Naive thymus-derived CD8-positive, alpha-beta T cell (primary cell): ENCODE measurements around the gene UGT1A9. TPM values are rescaled to one million over a fixed set of nuclear protein-coding genes. Genes with fewer than 3 reads are reported as not detected.

ENCODE experiments used
- ATAC-seq, 2 donors: fragments of 150-1000 bp; cut with Tn5 transposase in 1 of 2; sonication (Bioruptor Pico), chemical (Tn5 transposase) in 1 of 2; 1 replicate in 1 of 2; 2 replicates in 1 of 2; pipeline ENCODE4 v1.10.0; 2021; ENCODE audit warnings: mild to moderate bottlenecking in 2 of 2, moderate library complexity in 2 of 2
- POLR2A ChIA-PET: fragments of 350-600 bp; sonication (Branson Sonifier 250); formaldehyde crosslinking; loops from one replicate; lab custom pipeline; 2021; ENCODE audit warnings: antibody characterized with exemption; lab: Charles Lee
- DNase-seq, 10 donors: peaks; one replicate each; pipeline versions ENCODE4 v3.0.0 to v3.0.0-alpha.2; 2020 to 2022
- H3K27ac Mint-ChIP-seq, 10 donors: one replicate each; pipeline ENCODE4 v1.8.0; 2020 to 2022; ENCODE audit warnings: mild to moderate bottlenecking in 10 of 10, mixed read lengths in 10 of 10, moderate library complexity in 4 of 10, inconsistent platforms in 1 of 10
- H3K27me3 Mint-ChIP-seq, 5 donors: one replicate each; pipeline ENCODE4 v1.8.0; 2021 to 2022; ENCODE audit warnings: mixed read lengths in 5 of 5
- H3K36me3 Mint-ChIP-seq, 3 donors: one replicate each; pipeline ENCODE4 v1.8.0; 2020 to 2022; ENCODE audit warnings: mixed read lengths in 3 of 3, mild to moderate bottlenecking in 2 of 3, inconsistent platforms in 1 of 3
- H3K4me1 Mint-ChIP-seq, 4 donors: one replicate each; pipeline ENCODE4 v1.8.0; 2021 to 2022; ENCODE audit warnings: mixed read lengths in 4 of 4
- H3K4me3 Mint-ChIP-seq, 10 donors: one replicate each; pipeline ENCODE4 v1.8.0; 2020 to 2022; ENCODE audit warnings: mild to moderate bottlenecking in 10 of 10, mixed read lengths in 10 of 10, moderate library complexity in 6 of 10, inconsistent platforms in 1 of 10
- H3K9me3 Mint-ChIP-seq, 9 donors: one replicate each; pipeline ENCODE4 v1.8.0; 2020 to 2022; ENCODE audit warnings: mixed read lengths in 9 of 9, mild to moderate bottlenecking in 3 of 9, inconsistent platforms in 1 of 9, moderate library complexity in 1 of 9
- polyA plus RNA-seq, 3 donors: library from polyadenylated mRNA; unstranded; fragments of 300-500 nt; fragmentation: Illumina TruSeq; gene quantifications; one replicate each; pipeline ENCODE4 v1.2.3, GENCODE V29; 2021
- total RNA-seq, 8 experiments: library from RNA in 2 of 8; stranded (reverse) in 2 of 8; gene quantifications; one replicate each; pipeline ENCODE4 v1.2.3 and lab custom pipeline; 2021 to 2026

Gene UGT1A9
- total and polyA plus RNA-seq, 5 experiments from 2014 or later = not detected

DNA sequence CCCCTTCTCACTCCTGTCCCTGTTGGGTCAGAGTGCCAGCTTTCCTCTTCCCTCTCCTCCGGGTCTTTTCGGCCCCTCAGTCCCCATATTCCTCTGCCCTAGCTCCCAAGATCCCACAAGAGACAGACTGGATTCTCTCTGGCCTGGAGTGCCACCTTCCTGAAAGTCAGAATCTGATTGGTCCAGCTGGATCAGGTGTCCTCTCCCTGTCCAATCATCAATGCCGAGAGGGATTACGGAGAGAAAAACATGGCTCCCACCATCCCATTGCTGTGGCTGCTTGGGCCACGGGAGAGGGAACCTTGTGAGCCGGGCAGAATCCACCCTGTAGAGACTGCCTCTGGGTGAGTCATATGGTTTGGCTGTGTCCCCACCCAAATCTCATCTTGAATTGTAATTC, 103.7 kb downstream of the UGT1A9 start:
- peak overlapping the region in 1 of 10 donors; percentile 31 for H3K27ac Mint-ChIP-seq
- peaks cover 0 to 2% (median 0%) of the 10 kb centered on the region in 4 donors for H3K4me1 Mint-ChIP-seq
- ATAC-seq (no peak), DNase-seq (no peak)
- POLR2A ChIA-PET = no interaction called here
- peaks cover 0 to 17% (median 3%) of the 10 kb centered on the region in 3 donors for H3K36me3 Mint-ChIP-seq
- peaks cover 0 to 30% (median 12%) of the 10 kb centered on the region in 9 donors for H3K9me3 Mint-ChIP-seq
- no peak overlapping the region for H3K4me3 Mint-ChIP-seq
- H3K27me3 Mint-ChIP-seq = peaks cover 7 to 40% (median 17%) of the 10 kb centered on the region in 5 donors

DNA sequence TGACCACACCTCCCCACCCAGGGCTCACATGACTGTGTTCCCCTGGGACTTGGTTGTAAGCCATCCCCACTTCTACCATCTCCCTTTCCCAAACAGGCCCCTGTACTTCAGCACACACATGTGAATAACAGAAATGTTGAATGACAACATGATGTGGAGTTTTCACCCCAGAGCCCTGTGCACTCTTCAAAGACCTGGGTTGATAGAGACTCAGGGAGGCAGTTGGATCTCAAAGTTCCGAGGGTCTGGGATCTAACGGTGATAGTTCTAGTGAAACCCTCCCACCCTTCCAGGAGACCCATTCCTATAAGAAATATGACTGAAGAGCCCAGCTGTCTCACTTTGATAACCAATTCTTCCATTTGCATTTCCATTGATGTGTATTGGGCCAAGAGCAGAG, 106.3 kb downstream of the UGT1A9 start, which contains the start of gene MROH2A:
Gene MROH2A (plus strand): TSS at position 301 of the 400 bp plus-strand sequence. CDS start 1,029 bp downstream, outside the sequence.
- no peak for DNase-seq
- peaks cover 0 to 2% (median 0%) of the 10 kb centered on the region in 4 donors for H3K4me1 Mint-ChIP-seq
- H3K27ac Mint-ChIP-seq = no peak within 1 kb of the TSS
- peaks cover 0 to 17% (median 3%) of the 10 kb centered on the region in 3 donors for H3K36me3 Mint-ChIP-seq
- H3K4me3 Mint-ChIP-seq = no peak within 1 kb of the TSS
- ATAC-seq = no peak
- POLR2A ChIA-PET = no interaction called here
- H3K9me3 Mint-ChIP-seq = peaks cover 3 to 34% (median 15%) of the 10 kb centered on the region in 9 donors
- peaks cover 11 to 44% (median 21%) of the 10 kb centered on the region in 5 donors for H3K27me3 Mint-ChIP-seq

DNA sequence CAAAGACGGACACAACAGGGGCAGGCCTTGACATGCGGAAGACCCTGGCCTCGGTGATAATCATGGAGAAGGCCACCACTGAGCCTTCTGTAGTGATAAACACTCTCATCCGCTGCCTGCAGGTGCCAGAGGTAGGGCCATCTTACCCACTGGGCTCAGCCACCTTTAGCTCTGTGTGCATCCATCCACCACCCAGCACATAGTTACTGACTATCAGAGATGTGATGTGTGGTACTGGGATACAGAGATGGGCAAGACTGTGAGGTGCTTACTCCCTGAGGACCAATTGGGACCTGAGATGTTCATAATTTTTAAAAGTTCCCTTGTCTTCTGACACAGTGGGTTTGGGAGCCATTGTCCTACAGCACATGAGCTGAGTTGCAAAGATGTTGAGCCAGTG, 108.0 kb downstream of the UGT1A9 start:
- POLR2A ChIA-PET = no interaction called here
- H3K4me3 Mint-ChIP-seq = no peak overlapping the region
- peaks cover 3 to 34% (median 15%) of the 10 kb centered on the region in 9 donors for H3K9me3 Mint-ChIP-seq
- H3K4me1 Mint-ChIP-seq = peaks cover 0 to 2% (median 0%) of the 10 kb centered on the region in 4 donors
- peaks cover 18 to 46% (median 27%) of the 10 kb centered on the region in 5 donors for H3K27me3 Mint-ChIP-seq
- DNase-seq (no peak), ATAC-seq (no peak)
- H3K27ac Mint-ChIP-seq = no peak overlapping the region
- peaks cover 0 to 17% (median 3%) of the 10 kb centered on the region in 3 donors for H3K36me3 Mint-ChIP-seq

DNA sequence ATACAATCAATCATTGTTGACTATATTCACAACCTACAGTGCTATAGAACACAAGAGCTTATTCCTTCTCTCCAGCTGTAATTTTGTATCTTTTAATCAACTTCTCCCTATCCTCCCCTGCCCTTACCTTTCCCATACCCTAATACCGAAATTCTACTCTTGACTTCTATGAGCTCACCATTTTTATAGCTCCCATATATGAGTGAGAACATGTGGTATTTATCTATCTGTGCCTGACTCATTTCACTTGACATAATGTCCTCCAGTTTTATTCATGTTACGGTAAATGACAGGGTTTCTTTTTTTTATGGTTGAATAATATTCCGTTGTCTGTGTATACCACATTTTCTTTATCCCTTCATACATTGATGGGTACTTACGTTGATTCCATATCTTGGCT, 109.1 kb downstream of the UGT1A9 start:
- Mint-ChIP-seq H3K36me3 (peaks cover 0 to 17% (median 0%) of the 10 kb centered on the region in 3 donors), H3K4me3 (no peak overlapping the region), H3K27me3 (peaks cover 16 to 42% (median 22%) of the 10 kb centered on the region in 5 donors), H3K9me3 (peaks cover 3 to 25% (median 15%) of the 10 kb centered on the region in 9 donors), H3K27ac (peak overlapping the region in 1 of 10 donors; percentile 53), H3K4me1 (no peaks in the 10 kb centered on the region)
- DNase-seq (no peak), ATAC-seq (no peak)
- POLR2A ChIA-PET = no interaction called here

DNA sequence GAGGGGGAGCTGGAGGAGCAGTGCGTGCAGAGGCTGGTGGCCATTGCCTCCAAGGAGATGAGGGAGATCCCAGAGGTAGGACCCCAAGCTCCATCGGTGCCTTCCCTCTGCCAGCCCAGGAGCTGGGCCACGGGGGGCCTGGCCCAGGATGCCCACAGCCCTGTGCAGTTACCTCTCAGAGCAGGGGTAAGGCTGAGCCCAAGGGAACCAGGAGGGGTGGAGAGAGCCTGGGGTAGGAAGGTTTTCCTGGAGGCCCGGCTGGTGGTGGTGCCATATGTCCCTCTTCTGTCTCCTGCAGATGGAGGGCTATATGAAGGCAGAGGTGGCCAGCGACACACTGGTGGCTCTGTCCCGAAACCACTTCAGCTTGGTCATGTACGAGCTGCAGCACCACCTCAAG, 117.9 kb downstream of the UGT1A9 start:
- Mint-ChIP-seq H3K4me3 (no peak overlapping the region), H3K27me3 (peaks cover 4 to 15% (median 8%) of the 10 kb centered on the region in 5 donors), H3K4me1 (peaks cover 0 to 12% (median 0%) of the 10 kb centered on the region in 4 donors), H3K9me3 (peaks cover 0 to 9% (median 0%) of the 10 kb centered on the region in 9 donors), H3K27ac (no peak overlapping the region), H3K36me3 (peaks cover 0 to 11% (median 0%) of the 10 kb centered on the region in 3 donors)
- ATAC-seq = no peak
- POLR2A ChIA-PET = no interaction called here
- DNase-seq = no peak

DNA sequence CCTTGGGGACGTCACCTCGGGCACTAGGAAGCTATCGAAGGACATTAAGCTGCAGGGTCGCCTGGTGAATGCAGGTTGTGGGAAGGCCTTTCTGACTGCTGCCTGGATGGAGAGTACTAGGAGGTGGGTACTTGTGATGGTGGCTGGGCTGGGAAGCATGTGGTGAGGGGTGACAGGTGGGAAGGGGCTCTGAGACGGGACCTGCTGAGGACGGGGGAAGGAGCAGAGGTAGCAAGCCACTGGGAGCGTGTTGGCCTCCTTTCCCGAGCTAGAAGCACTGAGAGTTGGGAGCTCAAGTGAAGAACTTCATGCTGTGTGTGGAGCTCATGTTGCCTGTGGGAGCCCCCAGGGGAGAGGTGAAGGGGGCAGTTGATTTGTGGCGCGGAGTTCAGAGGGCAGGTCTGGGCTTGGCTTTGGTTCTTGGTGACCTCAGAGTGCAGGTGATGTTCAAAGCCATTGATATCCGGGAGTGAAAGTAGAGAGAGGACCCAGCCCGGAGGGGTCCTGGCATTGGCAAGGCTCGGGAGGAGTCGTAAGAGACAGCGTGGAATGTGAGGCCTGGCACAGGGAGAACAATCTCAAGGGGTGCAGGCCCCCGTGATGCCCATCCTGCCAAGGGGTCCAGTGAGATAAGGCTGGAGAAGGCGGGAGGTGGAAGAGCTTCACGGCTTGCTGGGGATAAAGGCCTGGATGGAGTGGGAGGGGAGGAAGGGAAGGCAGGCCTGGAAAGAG, 119.6 kb downstream of the UGT1A9 start:
- peak in 1 of 10 donors; percentile 60 for DNase-seq
- no peak overlapping the region for H3K4me3 Mint-ChIP-seq
- ATAC-seq = no peak
- H3K27me3 Mint-ChIP-seq = peaks cover under 1 to 8% (median 2%) of the 10 kb centered on the region in 5 donors
- peaks cover 0 to 2% (median 0%) of the 10 kb centered on the region in 3 donors for H3K36me3 Mint-ChIP-seq
- H3K27ac Mint-ChIP-seq = peak overlapping the region in 1 of 10 donors; percentile 10
- H3K9me3 Mint-ChIP-seq = peaks cover 0 to 6% (median 0%) of the 10 kb centered on the region in 9 donors
- POLR2A ChIA-PET = interaction anchor here (0.6 kb wide), 1 partner anchor 15 kb away, joined by 4 read pairs; no protein-coding TSS in a partner anchor
- peaks cover 0 to 12% (median 0%) of the 10 kb centered on the region in 4 donors for H3K4me1 Mint-ChIP-seq

DNA sequence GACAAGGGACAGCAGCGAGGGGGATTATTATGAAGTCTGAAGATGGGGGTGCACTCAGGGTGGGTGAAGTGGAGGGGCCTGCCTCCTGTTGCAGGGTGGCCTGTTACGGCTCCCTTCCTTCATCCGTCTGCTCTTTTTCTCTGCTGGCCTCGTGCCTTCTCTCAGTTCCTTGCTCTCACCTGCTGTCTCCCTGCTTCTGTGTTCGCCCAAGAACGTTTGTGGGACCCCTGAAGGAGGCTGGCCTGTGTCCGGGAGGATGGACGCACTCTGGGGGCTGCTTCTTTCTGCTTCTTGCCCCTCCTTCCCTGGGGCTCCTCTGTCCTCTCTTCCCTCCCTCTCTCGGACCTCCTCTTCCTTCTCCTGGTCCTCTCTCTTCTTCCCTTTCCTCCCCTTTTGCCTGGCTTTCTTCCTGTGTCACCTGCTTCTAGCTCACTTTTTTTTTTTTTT, 120.2 kb downstream of the UGT1A9 start:
- H3K4me3 Mint-ChIP-seq = no peak overlapping the region
- POLR2A ChIA-PET = interaction anchor here (0.6 kb wide), 1 partner anchor 16 kb away, joined by 4 read pairs; no protein-coding TSS in a partner anchor
- peak overlapping the region in 1 of 10 donors; percentile 85 for H3K27ac Mint-ChIP-seq
- peaks cover 0 to 4% (median 0%) of the 10 kb centered on the region in 9 donors for H3K9me3 Mint-ChIP-seq
- peaks cover 0 to 5% (median 0%) of the 10 kb centered on the region in 5 donors for H3K27me3 Mint-ChIP-seq
- DNase-seq (no peak), ATAC-seq (no peak)
- no peaks in the 10 kb centered on the region for H3K36me3 Mint-ChIP-seq
- H3K4me1 Mint-ChIP-seq = peaks cover 0 to 12% (median 0%) of the 10 kb centered on the region in 4 donors

DNA sequence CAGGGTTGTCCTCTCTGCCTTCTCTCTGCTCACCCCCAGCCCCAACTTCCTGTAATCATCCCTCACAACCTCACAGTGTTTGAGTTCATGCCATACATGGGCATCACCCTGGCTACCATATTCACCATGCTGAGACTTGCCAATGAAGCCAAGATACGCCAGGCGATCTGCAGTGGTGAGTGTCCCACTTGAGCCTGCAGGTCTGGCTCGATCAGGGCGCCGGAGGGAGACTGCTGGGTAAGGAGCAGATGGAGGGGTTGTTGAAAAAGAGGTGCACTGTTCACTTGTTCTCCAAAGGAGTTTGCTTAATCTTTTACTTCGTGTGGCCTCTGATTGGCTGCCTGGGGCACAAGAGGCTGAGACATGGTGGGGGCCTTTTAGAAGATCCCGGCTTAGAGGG, 121.0 kb downstream of the UGT1A9 start:
- POLR2A ChIA-PET = no interaction called here
- peaks cover 0 to 4% (median 0%) of the 10 kb centered on the region in 9 donors for H3K9me3 Mint-ChIP-seq
- no peaks in the 10 kb centered on the region for H3K36me3 Mint-ChIP-seq
- H3K27me3 Mint-ChIP-seq = peaks cover 0 to 5% (median 0%) of the 10 kb centered on the region in 5 donors
- peaks cover 0 to 12% (median 0%) of the 10 kb centered on the region in 4 donors for H3K4me1 Mint-ChIP-seq
- H3K27ac Mint-ChIP-seq = no peak overlapping the region
- no peak overlapping the region for H3K4me3 Mint-ChIP-seq
- DNase-seq (no peak), ATAC-seq (no peak)

DNA sequence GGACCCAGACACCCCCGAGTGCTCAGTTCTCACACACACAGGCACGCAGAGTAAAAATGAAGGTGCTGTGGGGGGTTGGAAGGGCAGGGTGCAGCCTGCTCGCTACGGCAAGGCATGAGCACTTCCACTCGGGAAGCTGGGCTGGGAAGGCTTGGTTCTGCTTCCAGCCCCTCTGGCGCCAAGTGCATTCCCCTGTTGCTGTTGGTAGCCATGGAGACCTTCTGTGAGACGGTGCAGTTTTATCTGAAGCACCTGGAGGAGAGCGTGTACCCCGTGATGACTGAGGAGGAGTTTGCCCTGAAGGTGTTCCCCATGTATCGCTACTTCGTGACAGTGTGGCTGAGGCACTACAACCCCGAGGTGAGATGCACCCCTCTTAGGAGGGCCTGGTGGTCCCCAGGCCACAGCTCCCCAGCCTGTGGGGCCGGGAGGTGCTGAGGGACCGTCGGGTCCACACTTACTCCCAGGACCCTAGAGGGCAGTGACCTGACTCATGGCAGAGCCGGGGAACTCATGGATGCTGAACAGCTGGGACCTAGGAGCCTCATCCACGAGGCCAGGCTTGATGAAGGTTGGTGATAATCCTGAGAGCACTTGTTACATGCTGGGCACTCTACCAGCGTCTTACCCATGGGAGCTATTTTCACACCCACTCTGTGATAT, 121.9 kb downstream of the UGT1A9 start:
- no peak overlapping the region for H3K27ac Mint-ChIP-seq
- DNase-seq = peak in 1 of 10 donors; percentile 55
- POLR2A ChIA-PET = no interaction called here
- no peak for ATAC-seq
- H3K4me1 Mint-ChIP-seq = peaks cover 0 to 12% (median 0%) of the 10 kb centered on the region in 4 donors
- H3K27me3 Mint-ChIP-seq = peaks cover 0 to 5% (median 2%) of the 10 kb centered on the region in 5 donors
- no peaks in the 10 kb centered on the region for H3K36me3 Mint-ChIP-seq
- H3K4me3 Mint-ChIP-seq = no peak overlapping the region
- peaks cover 0 to 4% (median 0%) of the 10 kb centered on the region in 9 donors for H3K9me3 Mint-ChIP-seq

DNA sequence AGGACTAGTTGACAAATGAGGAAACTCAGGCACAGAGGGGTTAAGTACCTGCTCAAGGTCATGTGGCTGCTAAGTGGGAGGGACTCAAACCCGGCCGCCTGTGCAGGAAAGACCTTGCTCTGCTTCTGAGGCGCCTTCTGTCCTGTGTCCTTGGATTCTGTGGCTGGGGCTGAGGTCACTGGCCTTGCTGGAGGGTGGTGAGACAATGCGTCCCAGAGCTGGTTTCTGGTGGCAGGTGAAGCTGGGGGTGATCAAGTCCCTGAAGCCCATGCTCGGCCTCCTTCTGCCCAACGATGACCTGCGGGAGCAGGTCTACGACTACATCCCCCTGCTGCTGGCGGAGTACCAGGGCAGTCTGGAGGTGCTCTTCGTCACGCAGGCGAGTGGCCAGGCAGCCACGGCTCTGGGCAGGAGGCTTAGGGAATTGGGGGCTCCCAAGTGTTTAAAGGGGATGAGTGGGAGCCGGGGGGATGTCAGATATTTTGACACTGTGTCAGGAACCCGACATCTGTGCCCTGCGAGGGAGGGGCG, 122.5 kb downstream of the UGT1A9 start:
- POLR2A ChIA-PET = no interaction called here
- peaks cover 0 to 6% (median 2%) of the 10 kb centered on the region in 5 donors for H3K27me3 Mint-ChIP-seq
- ATAC-seq (no peak), DNase-seq (no peak)
- no peak overlapping the region for H3K4me3 Mint-ChIP-seq
- H3K27ac Mint-ChIP-seq = no peak overlapping the region
- H3K36me3 Mint-ChIP-seq = no peaks in the 10 kb centered on the region
- peaks cover 0 to 5% (median 0%) of the 10 kb centered on the region in 9 donors for H3K9me3 Mint-ChIP-seq
- H3K4me1 Mint-ChIP-seq = peaks cover 0 to 10% (median 0%) of the 10 kb centered on the region in 4 donors

DNA sequence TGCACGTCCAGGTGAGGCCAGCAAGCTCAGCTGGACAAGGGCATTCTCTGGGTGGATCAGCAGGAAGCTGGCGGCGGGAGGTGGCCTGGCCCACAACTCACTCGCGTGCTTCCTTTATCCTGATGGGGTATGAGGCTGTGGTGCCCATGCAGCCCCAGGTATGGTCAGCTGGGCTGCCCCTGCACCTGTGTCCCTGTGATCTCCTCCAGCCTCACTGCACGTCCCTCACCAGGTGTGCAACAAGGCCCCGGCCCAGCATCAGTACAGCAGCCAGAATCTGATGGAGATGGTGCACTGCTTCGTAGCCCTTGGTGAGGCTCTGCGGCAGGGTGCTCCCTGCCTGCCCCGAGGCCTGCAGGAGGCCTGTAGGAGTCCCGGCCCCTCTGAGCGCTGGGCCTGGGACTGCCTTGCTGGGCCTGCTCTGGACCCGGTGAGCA, 124.1 kb downstream of the UGT1A9 start:
- Mint-ChIP-seq H3K27ac (no peak overlapping the region), H3K9me3 (peaks cover 0 to 4% (median 0%) of the 10 kb centered on the region in 9 donors), H3K27me3 (peaks cover 0 to 6% (median 5%) of the 10 kb centered on the region in 5 donors), H3K4me3 (no peak overlapping the region), H3K36me3 (no peaks in the 10 kb centered on the region), H3K4me1 (peaks cover 0 to 6% (median 0%) of the 10 kb centered on the region in 4 donors)
- POLR2A ChIA-PET = interaction anchor here (0.6 kb wide), 1 partner anchor 608 kb away, joined by 3 read pairs; no protein-coding TSS in a partner anchor
- DNase-seq (no peak), ATAC-seq (no peak)

DNA sequence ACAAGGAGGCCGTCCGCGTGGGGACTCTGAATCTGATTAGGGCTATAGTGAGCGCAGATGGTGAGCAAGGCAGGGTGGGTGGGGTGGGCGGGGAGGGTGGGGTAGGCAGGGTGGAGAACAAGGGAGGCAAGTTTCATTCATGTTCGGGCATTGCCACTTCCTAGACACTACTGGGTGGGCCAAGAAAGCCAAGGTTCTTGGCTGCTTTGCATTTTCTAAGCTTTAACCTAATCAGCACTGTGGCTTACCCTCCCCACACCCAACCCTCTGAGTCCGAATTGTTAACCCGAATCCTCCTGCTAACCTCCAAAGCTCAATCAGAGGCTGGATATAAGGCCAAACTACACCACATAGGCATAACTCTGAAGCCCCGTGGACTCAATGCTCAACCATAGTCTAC, 124.6 kb downstream of the UGT1A9 start:
- Mint-ChIP-seq H3K36me3 (no peaks in the 10 kb centered on the region), H3K4me1 (peaks cover 0 to under 1% (median 0%) of the 10 kb centered on the region in 4 donors), H3K9me3 (peaks cover 0 to 4% (median 0%) of the 10 kb centered on the region in 9 donors), H3K27ac (no peak overlapping the region), H3K4me3 (no peak overlapping the region), H3K27me3 (peaks cover 0 to 7% (median 6%) of the 10 kb centered on the region in 5 donors)
- DNase-seq (no peak), ATAC-seq (no peak)
- POLR2A ChIA-PET = interaction anchor here (0.6 kb wide), 1 partner anchor 608 kb away, joined by 3 read pairs; no protein-coding TSS in a partner anchor
